NCI-H2196 treated with DMSO at 0.1 percent for 48 hours (cell line): ENCODE measurements around the gene ATP5PD.
"Not testable (repeated sequence)": the region's sequence is repeated elsewhere in the genome, so short reads cannot be mapped to it uniquely, and the experiment has no call there.

Experiments
- DNase-seq: peaks from one replicate; lab custom pipeline; 2025; ENCODE audit not compliant: unreplicated experiment; lab: John Stamatoyannopoulos, UW

The ATP5PD gene

DNA sequence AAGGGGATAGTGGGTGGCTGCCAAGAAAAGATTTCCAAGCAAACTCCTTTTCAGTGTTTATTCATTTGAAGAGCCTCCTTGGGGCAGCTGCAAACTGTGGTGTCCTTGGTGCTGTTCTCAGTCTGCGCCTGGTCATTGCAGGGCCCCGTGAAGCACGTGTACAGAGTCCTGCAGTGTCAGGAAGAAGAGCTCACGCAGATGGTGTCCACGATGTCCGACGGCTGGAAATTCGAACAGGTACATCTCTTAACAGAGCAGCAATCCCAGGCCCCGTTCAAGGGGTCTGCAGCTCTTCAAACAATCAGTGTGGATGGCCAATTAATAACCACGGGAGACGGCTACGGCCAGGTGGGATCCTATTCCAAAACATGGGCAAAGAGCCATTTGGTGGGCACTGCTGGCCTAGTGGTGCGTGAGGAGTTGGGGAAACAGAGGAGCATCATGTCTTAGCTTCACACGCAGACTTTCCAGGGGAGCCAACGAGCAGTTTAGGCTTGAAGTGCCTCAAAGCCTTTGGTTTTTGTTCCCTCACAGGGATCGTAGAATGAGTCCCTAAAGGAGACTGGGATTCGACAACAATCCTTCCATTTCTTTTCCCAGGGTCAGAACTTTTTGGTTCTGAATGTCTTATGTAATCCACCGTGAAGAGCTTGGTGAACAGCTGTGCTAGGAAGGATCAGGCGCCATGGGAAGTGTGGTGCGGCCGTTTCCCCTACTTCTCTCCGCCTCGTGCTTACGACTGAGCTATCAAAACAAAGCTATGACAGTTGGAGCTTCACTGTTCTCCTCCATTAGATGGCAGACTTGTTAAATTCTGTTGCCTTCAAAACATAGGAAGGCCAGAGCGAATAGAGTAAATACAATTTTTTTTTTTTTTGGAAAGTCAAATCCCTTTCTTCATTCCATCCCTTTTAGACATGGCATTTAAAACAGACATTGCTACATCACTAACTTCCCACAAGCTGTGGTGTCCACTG lies 12.9 kb upstream of the ATP5PD start:
- DNase-seq = no peak

DNA sequence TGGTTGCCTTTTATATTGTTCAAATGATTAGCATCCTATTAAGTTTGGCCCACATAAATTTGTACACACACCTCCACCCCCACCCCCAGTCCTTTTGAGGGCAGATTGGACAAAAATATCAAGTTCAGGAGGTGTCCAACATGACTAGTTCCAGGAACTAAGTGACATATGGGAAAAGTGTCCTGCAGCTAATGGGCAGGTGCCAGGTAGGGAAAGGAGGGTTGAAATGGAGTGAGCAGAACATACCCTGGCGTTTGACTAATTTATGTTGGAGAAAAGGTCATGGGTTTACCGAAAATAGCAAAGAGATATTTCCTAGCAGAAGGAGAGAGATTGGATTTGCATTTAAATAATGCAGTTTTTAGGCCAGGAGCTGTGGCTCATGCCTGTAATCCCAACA lies 5.2 kb upstream of the ATP5PD start:
- DNase-seq = no peak

DNA sequence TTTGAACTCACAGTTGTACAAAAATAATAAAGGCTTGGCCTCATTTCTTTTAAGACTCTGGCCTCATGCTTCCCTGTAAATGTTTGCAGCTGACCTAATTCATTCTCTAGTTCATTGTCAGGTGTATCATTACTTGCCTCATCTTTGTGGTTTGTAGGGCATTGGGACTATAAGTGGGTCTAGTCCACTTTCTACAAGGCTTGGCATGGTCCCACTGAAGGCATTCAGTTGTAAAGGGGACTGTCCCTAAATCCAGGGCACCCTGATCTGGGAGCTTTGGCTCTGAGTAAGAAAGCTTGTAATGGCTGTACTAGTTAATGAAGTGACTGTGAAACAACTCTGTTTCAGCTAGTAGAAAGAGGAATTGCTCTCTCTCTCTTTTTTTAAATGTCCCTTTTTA lies 2.9 kb upstream of the ATP5PD start:
- DNase-seq = no peak

DNA sequence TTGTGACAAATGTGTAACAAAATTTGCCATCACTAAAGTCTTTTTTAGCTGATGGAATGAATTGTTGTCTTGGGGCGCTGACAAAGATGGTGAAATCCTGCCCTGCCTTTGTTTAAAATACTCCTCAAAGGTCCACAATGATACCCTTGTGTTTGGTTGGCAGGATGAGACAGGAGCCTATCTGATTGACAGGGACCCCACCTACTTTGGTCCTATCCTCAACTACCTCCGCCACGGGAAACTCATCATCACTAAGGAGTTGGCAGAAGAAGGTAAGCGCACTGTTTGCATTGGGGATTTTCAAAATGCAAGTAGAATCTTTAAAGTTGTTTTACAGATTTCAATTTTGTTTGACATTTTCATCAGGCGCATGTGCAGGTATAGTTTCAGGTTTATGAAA lies 2.3 kb upstream of the ATP5PD start:
- no peak for DNase-seq

DNA sequence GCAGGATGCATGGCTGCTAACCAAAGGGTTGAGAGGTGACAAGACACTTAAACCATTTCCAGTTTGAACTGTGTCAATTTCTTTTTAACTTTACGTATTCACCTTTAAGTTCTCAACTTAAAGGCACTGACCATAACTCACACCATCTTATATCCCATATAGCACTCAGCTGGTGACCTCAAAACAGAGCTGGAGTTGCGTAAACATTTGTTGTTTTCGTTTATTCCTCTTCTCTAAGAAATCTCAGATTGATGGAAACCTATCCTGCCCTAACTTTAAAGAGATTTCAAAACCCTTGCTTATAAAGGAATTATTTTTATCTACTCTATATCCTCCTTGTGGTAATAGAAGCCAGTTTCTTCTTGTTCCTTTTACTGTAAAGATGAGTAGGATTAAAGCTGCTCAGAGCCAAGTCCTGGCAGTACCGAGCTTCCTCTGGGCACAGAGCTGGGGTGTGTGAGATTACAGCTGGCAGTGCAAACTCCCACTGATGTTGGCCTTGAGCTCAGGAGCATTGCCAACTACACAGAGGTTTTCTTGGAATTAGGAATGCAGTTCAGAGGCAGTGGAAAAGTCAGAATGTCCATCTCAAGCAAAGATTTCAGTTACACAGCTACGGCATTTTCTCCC lies 1.6 kb upstream of the ATP5PD start:
- no peak for DNase-seq

DNA sequence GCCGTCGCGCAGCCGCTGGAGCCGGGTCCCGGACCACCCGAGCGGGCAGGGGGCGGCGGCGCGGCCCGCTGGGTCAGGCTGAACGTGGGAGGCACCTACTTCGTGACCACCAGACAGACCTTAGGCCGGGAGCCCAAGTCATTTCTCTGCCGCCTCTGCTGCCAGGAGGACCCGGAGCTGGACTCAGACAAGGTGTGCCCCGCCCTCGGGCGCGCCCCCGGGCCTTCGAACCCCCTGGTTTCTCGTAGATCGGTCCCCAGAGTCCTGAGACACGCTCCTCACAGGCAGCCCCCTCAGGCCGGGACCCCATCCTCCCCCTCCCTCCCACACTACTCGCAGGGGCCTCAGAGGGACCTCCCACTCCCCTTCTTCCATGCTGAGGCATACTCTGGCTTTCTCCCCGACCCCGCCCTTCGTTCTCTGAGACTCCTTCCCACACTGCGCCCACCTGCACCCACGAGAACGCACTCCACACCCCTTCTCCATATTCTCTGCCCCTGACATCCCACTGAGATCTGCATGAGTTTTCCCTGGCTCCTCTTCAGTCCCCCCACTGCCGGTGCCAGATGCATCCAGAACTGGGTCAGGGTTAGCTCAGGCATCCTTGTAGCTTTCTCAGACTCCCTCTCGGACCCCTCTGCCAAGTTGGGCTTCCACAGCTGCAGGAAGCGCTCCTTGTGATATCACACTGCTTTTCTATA lies 779 bp upstream of the ATP5PD start:
- DNase-seq = no peak

DNA sequence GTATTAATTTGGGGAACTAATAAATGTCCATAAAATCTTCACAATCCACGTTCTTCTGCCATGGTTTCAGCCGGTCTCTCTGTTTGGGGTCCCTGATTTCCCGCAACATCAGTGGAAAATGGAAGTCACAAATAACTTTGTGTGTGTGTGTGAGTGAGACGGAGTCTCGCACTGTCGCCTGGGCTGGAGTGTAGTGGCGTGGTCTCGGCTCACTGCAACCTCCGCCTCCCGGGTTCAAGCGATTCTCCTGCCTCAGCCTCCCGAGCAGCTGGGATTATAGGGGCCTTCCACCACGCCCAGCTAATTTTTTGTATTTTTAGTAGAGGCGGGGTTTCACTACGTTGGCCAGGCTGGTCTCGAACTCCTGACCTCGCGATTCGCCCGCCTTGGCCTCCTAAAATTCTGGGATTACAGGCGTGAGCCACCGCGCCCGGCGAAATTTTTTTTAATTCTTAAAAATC lies 793 bp downstream of the ATP5PD start:
- DNase-seq = not testable (repeated sequence)

DNA sequence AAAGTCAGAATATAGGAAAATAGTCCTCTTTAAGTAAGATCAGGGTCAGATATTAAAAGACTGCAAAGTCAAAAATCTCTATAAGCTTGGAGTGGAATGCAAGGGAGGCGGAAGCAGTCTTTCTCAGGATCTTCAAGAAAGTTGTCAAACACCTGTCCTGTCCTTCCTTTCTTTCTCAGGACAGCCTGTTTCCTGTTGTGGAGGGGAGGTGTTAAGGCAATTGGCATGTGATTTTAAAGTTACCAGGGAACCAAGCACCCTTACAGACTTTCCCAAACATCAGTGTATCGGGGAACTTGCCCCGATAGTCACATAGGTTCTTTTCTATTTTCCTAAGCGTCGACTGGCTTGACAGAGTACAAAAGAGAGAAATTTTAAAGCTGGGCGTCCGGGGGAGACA lies 2.1 kb downstream of the ATP5PD start:
- DNase-seq = no peak

DNA sequence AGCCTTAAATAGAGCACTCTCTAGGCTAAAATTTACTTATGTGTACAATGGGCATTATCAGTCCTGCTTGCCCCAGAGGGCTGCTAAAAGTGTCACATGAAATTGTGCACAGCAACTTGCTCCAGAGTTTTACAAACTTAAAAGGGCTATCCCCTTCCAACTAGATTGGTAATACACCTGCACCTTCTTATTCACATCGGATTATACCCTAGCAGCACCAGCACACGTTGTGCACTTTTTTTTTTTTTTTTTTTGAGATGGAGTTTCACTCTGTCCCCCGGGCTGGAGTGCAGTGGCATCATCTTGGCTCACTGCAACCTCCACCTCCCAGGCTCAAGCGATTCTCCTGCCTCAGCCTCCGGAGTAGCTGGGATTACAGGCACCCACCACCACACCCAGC lies 3.0 kb downstream of the ATP5PD start:
- not testable (repeated sequence) for DNase-seq

DNA sequence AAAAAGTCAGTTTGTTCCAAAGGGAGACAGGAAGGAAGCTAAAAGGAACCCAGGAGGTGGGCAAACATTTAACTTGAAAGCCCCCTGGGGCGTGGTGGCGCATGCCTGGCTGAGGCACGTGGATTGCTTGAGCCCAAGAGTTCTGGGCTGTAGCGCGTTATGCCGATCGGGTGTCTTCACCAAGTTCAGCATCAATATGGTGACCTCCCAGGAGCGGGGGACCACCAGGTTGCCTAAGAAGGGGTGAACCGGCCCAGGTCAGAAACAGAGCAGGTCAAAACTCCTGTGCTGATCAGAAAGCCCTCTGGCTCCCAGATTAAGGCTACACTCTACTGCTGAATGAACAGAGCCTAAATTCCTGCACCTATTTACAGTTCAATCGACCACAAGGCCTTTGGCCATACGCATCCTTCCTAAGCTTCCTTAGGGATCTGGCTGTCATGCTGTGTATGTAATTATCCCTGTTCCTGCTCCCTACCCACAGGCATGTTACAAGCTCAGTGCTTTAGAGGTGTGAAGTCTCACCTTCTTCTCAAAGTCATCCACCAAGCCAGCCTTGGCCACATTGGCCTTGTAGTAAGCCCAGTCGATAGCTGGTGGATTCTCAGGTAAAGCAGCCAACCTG lies 5.0 kb downstream of the ATP5PD start:
- no peak for DNase-seq

DNA sequence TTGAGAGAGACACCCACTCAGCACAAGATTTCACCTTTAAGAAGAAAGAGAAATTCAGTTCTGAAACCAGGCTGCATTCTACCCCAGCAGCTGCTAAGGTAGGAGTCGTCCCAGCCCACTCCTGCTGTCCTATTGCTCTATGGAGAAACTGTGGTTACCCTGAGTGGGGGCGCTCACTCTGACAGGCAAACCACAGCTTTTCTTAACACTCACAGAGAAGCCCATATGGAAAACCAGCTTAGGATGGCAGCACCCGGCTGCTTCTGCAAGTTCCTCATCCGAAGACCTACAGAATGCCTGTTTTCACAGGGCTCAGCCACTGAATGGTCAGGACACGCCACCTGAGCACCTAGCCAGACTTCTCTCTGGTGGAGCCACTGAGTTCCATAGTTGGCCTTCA lies 7.5 kb downstream of the ATP5PD start:
- DNase-seq = no peak

DNA sequence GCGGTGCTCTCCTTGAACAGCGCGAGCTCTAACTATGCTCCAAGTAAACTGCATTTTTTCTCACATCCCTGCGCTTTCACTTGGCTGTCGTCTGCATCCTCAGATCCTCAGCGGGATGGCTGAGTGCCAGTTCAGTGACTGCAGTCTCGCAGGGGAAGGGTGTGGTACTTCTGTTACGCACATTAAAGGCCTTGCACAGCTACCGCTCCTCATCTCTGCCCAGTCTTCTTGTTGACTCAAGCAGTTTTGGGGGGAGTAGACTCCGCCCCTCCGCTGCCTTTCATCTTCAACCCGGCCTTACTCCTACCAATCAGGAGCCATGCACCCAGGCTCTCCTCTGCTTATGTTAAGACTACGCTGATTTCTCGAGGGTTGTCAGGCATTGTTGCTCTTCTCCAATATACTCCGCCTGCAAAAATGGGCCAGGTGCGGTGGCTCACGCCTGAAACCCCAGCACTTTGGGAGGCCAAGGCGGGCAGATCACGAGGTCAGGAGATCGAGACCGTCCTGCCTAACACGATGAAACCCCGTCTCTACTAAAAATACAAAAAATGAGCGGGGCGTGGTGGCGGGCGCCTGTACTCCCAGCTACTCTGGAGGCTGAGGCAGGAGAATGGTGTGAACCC lies 10.0 kb downstream of the ATP5PD start:
- no peak for DNase-seq

DNA sequence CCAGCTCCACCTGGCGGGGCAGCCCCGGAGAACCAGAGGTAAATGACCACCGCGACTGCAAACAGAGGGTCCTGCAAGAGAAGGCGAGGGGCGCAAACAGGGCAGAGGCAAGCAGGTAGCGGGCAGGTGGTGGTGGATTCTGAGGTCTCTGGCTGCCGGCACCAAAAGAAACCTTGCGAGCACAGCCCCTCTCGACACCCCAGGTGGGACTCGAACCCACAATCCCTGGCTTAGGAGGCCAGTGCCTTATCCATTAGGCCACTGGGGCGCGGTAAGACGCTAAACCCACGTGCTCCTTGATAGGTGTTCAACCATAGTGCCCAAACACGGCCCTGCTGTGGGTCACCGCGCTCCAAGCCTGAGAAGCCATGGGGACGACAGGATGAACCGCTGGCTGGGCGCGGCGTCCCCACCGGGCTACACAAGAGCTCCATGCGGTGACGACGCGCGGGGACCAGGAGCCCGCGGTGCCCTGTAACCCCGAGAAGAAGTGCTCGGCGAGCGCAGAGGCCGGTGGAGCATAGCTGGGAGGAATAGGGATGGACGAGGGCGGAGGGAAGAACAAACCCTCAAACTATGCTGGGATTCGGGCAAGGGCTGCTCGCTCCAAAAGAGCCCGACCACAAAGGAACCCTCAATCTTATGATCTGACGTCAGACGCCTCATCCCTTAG lies 12.4 kb downstream of the ATP5PD start:
- DNase-seq = peak; percentile 64

DNA sequence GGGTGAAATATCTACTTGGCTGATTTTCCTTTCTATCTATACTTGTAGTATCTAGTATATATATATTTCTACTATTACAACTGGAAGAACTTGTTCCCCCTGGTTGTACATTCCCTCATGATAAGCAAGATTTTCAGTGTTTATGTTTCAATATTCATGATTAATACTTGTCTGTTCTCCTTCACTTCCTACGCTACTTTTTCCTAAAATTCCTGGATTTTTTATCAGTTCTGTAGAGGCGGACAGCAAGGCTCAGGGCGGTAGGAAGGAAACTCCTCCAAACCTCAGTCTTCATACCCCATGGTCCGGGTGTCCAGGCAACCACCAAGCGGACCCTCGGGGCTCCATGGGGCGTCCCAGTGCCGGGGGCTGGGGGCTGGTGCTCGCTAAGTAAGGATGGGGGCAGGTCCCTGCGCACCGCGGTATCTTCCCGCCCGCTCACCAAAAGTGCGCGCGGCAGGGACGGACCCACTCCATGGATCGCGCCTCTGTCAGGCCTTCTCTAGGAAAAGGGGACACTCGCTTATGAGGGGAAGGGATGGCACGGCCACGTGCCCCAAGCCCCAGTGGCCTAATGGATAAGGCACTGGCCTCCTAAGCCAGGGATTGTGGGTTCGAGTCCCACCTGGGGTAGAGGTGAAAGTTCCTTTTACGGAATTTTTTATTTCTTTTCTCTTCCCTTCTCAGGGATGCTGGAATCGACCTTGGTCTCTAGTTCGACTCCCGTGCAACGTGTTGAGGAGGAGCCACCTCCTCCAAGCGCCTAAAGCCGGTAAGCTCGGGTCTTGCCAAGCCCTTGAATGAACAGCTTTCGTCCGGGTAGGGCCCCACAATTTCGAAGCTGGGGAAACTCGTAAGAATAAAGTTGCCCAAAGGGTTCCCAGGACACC lies 13.2 kb downstream of the ATP5PD start:
- peak; percentile 61 for DNase-seq

DNA sequence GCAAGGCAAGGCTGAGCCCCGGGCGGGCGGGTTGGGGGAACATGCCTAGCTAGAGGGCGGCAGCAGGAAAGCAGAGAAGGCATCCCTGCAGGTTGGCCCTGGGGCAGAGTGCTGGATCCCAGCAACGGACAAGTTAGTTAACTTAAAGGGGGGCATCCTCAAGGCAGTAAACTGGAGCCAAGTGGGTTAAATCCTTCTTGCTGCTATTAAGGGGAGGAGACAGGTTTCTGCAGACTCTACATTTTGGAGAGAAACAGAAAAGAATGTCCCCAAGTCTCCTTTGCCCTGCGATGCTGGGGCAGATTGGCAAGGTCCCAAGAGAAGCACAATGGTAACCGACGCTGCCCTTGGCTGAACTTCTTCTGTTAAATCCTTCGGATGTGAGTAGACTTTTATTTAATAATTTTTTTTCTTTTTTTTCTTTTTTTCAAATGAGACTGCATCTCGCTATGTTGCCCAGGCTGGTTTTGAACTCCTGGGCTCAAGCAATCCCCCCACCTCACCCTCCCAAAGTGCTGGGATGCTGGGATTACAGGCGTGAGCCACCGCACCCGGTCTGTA lies 14.0 kb downstream of the ATP5PD start:
- no peak for DNase-seq

DNA sequence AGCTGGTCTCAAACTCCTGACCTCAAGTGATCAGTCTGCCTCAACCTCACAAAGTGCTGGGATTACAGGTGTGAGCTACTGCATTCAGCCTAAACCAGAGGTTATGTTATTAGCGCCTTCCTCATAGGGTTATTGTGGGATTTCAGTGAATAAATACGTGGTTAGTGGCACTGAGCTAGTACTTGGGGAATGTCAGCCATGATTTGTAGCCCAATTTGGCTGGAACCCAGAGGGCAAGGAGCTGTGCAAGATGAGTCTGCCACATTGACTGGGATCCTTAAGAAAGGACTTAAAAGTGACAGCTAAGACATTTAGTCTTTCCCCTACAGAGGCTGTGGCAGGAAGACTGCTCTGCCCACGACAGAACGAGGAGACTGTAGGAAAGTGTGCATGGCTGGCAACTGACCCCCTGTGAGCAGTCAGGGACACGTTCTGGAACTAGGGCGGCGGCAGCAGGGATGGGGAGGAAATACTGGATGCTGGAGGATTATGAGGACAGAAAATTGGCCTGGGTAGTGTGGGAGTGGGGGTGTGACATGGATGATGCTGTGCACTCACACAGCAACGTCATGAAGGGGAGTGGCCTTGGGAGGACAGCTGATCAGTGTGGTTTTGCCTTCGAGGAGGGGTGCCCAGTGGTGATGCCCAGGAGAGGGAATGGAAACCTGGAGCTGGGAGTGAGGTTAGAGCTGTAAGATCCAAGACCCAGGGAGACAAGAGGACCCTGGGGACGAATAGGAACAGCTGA lies 14.6 kb downstream of the ATP5PD start:
- DNase-seq = peak; percentile 86

DNA sequence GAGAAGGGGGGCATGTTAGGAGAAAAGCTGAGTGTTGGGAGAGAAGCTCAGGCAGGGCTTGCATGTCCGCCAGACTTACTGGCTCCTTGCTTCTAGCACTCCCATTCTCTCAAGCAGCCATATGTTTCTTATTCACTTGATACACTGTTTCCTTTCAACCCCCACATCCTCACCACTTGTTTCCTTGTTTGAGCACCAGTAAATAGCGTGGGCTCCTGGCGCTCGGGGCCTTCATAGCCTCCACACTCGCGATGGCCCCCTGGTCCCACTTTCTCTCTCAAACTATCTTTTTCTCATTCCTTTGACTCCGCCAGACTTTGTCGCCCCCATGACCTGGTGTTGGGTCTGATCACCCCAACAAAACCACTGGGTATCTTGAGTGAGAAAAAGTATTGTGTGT lies 16.6 kb downstream of the ATP5PD start:
- DNase-seq = no peak

DNA sequence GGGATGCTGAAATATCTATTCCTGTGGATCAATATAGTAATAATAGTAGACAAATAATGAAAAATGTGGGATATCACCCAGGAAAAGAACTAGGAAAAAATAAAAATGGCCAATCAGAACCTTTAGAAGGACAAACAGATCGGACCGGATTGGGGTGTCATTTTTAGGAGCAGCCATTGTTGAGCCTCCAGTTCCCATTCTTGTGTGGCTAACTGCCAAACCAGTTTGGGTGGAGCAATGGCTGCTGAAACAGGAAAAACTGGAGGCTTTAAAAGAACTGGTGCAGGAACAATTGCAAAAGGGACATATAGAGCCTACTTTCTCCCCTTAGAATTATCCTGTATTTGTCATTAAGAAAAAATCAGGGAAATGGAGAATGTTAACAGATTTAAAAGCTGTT lies 20.1 kb downstream of the ATP5PD start:
- DNase-seq = not testable (repeated sequence)
